ENCODE results near the gene STK38L. TPM values are rescaled to one million over a fixed set of nuclear protein-coding genes. Genes with fewer than 3 reads are reported as not detected.

The STK38L gene
- total RNA-seq, 1 donor from 2014 or later = 31.4 TPM

- Mint-ChIP-seq H3K4me3 (ENCODE audit: unreplicated experiment) (no peak overlapping the region), H3K27me3 (ENCODE audit: unreplicated experiment) (no peaks in the 10 kb centered on the region), H3K36me3 (ENCODE audit: unreplicated experiment) (no peaks in the 10 kb centered on the region), H3K9me3 (ENCODE audit: unreplicated experiment) (no peaks in the 10 kb centered on the region), H3K27ac (ENCODE audit: unreplicated experiment) (no peak overlapping the region), H3K4me1 (ENCODE audit: low read depth, unreplicated experiment) (no peaks in the 10 kb centered on the region)
- no peak for TF ChIP-seq CTCF (IDR thresholded peaks at IDR 0.05; ENCODE audit: partially characterized antibody, unreplicated experiment)
- no peak for DNase-seq
Observed at GRCh38 chr12:27201169-27201568, 42.9 kb upstream of the STK38L start.

DNA sequence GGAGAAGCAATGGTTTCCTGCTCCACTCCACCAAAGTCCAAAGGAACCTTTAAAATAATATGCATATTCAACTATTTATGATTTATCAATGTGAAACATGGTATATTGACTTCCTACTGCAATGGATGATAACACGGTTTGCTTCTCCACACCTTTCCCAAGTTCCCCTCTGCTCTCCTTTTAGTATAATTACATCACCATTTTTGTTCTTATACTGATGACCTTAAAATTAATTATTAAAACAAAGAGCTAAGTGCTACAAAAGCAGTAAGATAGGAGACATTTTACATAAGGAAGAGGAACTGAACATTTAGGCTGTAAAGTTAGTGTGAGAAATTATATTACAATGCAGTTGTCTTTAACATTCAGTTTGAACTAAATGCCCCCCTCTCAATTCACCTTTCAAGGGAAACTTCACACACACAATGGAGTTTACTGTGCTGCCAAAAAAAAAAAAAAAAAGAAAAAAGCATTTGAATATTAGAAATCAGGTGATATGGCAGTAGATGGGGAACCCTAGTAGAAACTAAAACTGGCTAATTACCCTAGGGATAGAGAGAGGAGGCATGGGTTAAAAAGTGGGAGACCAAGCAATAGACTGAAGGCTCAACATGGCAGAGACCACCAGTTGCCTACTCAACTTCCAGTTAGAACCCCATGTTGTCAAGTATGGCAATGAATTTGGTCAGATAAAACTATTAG, 37.1 kb upstream of the STK38L start:
- no peak for DNase-seq
- no peaks in the 10 kb centered on the region for H3K27me3 Mint-ChIP-seq (ENCODE audit: unreplicated experiment)
- no peak for TF ChIP-seq CTCF (IDR thresholded peaks at IDR 0.05; ENCODE audit: partially characterized antibody, unreplicated experiment)
- H3K9me3 Mint-ChIP-seq (ENCODE audit: unreplicated experiment) = no peaks in the 10 kb centered on the region
- H3K27ac Mint-ChIP-seq (ENCODE audit: unreplicated experiment) = no peak overlapping the region
- no peaks in the 10 kb centered on the region for H3K4me1 Mint-ChIP-seq (ENCODE audit: low read depth, unreplicated experiment)
- no peak overlapping the region for H3K4me3 Mint-ChIP-seq (ENCODE audit: unreplicated experiment)
- H3K36me3 Mint-ChIP-seq (ENCODE audit: unreplicated experiment) = no peaks in the 10 kb centered on the region

GRCh38 chr12:27207615-27208413, 36.3 kb upstream of the STK38L start:
- Mint-ChIP-seq H3K4me3 (ENCODE audit: unreplicated experiment) (no peak overlapping the region), H3K27me3 (ENCODE audit: unreplicated experiment) (no peaks in the 10 kb centered on the region), H3K4me1 (ENCODE audit: low read depth, unreplicated experiment) (no peaks in the 10 kb centered on the region), H3K9me3 (ENCODE audit: unreplicated experiment) (no peaks in the 10 kb centered on the region), H3K36me3 (ENCODE audit: unreplicated experiment) (no peaks in the 10 kb centered on the region), H3K27ac (ENCODE audit: unreplicated experiment) (no peak overlapping the region)
- TF ChIP-seq CTCF (IDR thresholded peaks at IDR 0.05; ENCODE audit: partially characterized antibody, unreplicated experiment) = no peak
- DNase-seq = no peak

DNA sequence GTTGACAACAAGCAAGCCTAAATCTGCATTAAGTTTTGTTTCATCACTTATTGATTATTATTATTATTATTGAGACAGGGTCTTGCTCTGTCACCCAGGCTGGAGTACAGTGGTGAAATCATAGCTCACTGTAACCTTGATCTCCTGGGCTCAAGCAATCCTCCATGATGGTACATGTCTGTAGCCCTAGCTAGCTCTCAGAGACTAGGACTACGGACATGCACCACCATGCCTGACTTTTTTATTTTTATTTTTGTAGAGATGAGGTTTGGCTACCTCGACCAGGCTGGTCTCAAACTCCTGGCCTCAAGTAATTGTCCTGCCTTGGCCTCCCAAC, 35.7 kb upstream of the STK38L start:
- no peaks in the 10 kb centered on the region for H3K9me3 Mint-ChIP-seq (ENCODE audit: unreplicated experiment)
- H3K27ac Mint-ChIP-seq (ENCODE audit: unreplicated experiment) = no peak overlapping the region
- H3K4me3 Mint-ChIP-seq (ENCODE audit: unreplicated experiment) = no peak overlapping the region
- DNase-seq = no peak
- no peaks in the 10 kb centered on the region for H3K36me3 Mint-ChIP-seq (ENCODE audit: unreplicated experiment)
- TF ChIP-seq CTCF (IDR thresholded peaks at IDR 0.05; ENCODE audit: partially characterized antibody, unreplicated experiment) = no peak
- no peaks in the 10 kb centered on the region for H3K27me3 Mint-ChIP-seq (ENCODE audit: unreplicated experiment)
- no peaks in the 10 kb centered on the region for H3K4me1 Mint-ChIP-seq (ENCODE audit: low read depth, unreplicated experiment)
